GM18499 (cell line): ENCODE measurements around the gene SLC2A5.
"Not testable (repeated sequence)": the region's sequence is repeated elsewhere in the genome, so short reads cannot be mapped to it uniquely, and the experiment has no call there.

ENCODE experiments used
- ATAC-seq: cut with Tn5 transposase; IDR thresholded peaks from one replicate; pipeline ENCODE4 v1.9.1; 2021; ENCODE audit warnings: moderate number of reproducible peaks; ENCODE audit not compliant: insufficient read depth, unreplicated experiment

SLC2A5 gene

DNA sequence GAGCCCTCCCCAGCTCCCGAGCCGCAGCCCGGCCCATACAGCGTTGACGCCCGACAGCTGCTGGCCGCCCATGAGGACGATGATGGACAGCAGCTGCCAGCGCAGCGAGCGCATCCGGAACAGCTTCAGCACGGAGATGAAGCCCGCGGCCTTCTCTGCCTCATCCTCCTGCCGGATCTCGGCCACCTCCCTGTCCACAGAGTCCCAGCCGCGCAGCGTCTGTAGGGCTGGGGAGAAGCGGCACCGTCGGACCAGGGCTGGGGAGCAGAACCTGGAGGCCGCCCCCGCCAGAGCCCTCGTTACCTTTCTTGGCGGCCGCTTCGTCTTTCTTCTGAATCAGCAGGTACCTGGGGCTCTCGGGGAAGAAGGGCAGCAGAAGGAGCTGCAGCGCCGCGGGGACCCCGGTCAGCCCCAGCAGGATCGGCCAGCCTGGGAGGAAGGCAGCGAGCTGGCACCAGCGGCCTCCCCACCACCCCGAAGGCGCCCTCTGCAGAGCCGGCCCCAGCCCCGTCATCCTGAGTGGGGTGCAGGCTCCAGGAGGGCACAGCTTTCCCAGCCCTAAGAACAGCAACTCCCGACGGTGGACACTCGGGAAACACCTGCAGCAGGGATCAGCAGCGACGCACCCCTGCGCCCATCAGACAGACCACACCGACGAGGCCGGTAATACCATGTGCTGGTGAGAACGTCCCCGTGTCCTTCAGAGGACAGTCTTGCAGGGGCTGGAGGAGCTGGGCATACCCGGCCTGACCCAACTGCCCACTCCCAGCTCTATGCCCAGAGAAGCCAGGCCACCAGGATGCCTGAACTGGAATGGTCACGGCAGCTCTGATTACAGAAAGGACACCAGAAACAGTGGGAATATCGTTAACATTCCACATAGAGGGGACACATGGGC, 29.4 kb downstream of the SLC2A5 start:
- ATAC-seq, result no peak

DNA sequence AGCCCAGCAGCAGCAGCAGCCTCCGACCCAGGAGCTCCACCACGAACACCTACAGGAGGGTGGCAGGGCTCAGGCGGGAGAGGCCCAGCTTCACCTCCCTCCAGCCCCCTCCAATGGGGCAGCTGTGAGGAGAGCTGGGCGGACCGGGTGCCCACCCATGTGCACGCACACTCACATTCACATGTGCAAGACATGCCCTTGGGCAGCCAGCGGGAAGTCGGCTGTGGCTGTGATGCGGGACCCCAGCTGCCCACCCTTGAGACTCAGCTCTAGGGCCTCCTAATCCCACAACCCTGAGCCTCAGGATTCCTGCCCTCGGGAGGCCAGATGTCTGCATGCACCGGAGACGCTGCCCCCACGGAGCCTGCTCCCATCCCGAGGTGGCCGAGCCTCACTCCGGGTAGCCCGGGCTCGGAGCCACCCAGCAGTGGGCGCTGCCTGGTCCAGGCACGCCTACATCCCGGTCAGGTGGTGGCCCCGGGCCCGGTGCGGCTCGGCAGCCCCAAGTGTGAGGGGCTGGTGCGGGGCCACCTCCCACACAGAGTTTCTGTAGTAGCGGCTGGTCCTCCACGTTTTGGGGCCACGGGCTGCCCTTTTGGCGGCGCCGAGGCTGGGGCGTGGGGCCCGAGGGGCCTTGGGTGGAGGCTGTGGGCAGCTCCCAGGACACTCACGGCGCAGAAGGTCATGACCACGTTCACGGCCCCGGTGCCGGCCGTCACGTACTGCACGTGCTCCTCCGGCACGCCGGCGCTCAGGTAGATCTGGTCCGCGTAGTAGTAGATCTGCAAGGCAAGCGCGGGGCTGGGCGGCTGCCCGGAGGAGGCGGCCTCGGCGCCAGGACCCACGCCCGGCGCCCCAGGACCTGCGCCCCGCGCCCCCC, 30.3 kb downstream of the SLC2A5 start:
- no peak for ATAC-seq

DNA sequence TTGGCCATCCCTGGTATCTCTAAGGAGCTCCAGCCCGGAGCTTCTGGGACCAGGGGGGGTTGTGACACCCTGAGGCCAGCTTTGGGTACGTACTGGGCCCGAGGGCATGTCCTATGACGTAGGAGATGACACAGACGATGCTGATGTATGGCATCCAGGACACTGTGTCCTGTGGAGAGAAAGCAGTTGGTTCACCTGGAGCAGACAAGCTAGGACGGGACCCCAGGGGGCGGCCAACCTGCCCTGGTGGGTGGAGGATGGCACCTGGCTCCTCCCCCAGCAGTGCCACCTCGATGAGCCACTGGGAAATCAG, 31.1 kb downstream of the SLC2A5 start:
- no peak for ATAC-seq

DNA sequence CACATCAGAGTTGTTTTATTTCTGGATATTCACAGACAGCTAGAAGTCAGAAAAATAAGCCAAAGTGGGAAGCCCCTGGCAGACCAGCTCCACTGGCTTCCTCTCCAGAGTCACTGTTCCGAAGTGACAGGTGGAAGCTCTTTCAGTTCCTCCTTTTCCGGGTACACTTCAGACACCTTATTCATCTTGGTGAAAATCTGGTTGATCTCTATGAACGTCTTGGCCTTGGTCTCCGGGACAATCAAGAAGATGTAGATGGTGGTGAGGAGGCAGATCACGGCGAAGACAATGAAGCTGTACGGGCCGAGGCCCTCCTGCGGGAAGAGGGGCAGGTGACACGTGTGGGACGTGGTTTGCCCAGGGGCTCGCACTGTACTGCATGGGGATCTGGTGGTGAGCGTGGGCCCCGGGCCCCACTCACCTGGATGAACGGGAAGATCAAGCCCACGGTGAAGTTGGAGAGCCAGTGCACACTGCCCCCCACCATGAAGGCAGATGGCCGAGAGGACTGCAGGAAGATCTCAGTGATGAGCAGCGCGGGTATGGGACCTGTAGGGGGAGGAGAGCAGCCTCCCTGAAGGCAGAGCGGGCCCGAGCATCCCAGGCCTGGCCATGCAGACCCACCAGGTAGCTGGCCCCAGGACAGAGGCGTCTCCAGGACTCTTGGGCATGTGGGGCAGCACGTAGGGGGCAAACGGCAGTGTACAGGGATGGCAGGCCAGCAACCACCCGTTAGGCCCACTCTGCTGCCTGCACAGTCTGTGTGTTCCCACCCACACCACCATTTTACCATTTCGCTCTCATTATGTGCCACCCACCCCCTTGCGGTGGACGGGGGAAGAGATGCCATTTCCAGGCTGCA, 31.7 kb downstream of the SLC2A5 start:
- no peak for ATAC-seq

DNA sequence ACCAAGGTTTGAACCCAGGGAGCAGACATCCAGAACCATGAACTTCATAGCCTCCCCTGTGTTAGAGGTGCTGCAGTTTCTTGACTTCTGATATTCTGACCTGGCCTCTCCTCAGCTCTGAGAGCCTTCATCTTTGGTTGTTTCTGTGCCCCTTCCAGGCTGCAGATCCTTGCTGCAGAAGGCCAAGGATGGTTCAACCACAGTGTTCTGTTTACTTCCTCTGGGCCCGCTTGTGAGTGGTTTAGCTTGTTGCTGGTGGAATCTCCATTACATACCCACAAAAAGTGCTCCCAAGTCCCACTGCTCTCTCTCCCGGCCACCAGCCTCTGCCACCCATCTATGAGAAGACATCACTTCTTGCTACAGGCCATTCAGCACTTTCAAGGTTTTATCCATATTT, 34.2 kb downstream of the SLC2A5 start:
- ATAC-seq, result no peak

DNA sequence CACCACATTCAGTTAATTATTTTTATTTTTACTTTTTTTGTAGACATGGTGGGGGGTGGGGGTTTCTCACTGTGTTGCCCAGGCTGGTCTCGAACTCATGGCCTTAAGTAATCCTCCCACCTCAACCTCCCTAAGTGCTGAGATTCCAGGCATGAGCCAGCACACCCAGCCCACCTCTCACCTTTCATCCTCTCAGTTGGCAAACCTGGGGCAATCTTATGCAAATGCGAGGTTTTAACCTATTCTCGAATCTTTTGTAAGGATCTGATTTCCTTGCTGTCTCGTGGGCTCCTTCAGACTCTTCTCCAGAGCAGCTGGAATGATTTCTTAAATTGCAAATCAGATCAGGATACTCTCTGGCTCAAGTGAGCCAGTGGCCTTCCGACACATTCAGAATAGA, 36.1 kb downstream of the SLC2A5 start:
- no peak for ATAC-seq

DNA sequence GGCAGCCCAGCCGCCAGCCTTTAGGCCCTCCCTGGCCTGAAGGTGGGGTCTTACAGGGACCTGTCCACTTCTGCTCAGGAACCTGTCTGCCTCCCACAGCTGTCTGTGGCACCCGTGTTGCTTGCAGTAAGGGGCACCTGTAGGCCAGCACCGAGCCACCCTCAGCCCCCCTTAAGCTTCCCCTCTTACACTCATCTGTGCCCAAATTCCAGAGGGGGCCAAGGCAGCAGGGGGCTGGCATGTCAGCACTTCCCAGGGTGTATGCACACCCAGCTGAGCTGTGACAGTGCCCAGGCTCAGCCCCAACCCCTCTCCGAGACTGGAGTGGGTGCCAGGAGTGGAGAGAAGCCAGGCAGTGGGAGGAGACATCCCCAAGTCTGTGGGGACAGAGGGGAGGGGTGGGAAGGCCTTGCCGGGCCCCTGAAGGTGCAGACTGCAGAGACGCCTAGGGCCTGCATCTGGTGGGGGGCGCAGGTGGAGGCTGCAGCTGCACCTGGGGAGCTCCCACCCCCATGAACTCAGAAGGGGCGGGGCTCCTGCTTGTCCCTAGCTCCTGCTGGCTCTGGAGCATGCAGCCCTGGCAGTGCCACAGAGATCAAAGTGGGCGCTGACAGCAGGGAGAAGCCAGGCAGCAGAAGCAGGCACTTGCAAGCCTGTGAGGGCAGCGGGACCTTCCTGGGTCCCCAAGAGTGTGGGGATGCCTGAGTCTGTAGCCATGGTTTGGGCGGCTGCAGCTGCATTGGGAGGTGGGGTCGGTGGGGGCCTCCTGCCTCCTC, 37.8 kb downstream of the SLC2A5 start:
- no peak for ATAC-seq

DNA sequence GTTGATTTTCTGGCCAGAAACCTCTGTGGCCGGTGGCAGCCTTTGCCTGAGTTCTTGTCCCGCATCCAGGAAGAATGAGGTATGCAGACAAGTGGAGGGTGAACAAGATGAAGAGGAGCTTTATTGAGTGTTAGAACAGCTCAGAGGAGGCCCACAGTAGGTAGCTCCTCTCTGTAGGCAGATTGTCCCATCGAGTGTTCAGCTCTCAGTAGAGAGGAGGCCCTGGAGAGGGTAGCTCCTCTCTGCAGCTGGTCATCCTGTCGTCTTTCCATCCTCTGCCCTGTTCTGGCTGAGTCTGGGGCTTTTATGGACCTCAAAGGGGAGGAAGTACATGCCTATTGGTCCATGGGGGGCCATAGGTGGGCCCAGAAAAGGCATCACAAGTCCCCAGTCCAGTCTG, 38.4 kb downstream of the SLC2A5 start:
- ATAC-seq, result not testable (repeated sequence)

DNA sequence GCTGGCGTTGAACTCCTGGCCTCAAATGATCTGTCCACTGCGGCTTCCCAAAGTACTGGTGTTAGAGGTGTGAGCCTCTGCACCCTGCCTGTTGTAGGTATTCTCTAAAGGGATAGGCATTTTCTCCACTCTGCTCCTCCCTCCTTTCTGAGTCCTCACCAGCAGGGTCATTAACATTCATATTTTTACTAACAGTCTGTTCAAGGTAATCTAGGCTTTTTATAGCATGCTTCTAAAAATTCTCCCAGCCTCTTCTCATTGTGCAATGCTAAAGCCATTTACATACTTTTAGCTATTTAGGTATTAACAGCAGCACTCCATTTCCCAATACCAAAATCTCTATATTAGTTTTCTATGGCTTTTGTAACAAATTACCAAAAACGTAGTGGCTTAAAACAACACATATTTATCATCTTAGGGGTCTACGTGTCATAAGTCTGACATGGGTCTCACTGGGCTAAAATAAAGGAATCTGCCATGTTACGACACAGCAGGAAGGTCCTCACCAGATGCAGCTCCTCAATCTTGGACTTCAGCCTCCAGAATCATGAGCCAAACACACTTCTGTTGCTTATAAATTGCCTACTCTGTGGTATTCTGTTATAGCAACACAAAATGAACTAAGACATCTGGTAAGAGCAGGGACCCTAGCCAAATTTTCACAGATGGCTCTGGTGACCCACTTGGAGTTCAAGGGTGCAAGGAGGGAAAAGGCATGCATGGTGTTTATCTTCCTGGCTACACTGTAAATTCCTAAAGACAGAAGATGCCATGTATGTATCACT, 40.3 kb downstream of the SLC2A5 start:
- no peak for ATAC-seq

DNA sequence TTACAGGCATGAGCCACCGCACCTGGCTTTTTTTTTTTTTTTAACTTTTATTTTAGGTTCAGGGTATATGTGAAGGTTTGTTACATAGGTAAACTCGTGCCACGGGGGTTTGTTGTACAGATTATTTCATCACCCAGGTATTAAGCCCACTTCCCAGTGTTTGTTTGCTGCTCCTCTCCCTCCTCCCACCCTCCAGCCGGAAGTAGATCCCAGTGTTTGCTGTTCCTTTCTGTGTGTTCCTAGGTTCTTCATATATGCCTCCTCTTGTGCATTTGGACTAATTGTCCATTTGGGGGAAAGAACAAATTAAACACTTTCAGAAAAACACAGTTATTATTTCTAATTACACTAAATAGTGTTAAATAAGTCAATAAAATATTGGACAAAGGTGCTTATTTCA, 42.1 kb downstream of the SLC2A5 start:
- ATAC-seq, result no peak

DNA sequence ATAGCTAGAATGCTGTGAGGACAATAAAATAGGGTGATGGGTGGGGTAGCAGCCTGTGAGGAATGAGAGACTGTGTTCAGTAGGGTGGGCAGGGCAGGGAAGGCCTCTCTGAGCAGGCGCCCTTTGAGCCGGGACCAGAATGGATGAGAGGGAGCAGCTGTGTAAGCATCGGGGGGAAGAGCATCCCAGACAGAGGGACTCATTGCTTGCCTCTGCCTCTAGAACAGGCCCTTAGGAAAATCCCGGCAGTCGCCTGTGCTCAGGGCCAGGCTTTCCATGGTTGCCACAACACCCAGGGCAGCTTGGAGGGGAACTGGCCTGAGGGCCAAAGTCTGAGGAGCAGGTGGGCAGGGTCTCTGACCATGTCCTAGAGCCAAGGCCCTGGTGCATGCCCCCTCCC, 44.0 kb downstream of the SLC2A5 start:
- ATAC-seq, result no peak

DNA sequence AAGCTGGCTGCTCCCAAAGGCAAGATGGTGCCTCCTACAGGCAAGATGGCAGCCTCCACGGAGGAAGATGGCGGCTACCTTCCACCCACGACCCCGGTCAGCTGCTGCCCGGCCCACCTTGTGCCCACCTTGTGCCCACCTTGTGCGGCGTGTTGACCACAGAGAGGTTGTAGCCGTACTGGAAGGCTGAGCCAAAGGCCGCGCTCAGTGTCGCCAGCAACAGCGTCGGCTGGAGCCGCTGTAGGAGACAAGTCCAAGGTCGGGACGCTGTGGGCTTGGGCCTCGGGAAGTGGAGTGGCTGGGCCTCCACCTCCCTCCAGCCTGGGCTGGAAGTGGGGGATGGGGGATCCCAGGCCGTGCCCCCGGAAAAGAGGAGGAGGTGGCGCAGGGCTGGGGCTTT, 44.6 kb downstream of the SLC2A5 start:
- ATAC-seq, result no peak

DNA sequence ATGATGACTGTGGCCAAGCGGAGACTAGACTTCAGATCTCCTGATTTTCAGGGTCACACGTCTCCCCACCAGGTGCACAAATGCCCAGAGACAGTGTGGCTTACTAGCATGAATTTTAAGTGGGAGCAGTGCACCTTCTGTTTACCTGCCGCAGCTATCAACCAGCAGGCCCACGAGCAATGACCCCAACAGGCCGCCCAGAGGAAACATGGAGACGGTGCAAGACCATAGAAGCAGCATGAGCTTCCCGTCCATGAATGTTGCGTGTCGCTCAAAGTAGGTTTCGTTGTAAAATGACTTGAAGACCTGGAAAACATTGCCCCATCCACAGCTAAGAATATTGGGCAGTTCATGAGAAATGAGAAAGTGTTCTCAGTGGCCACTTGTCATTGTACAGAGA, 46.7 kb downstream of the SLC2A5 start:
- no peak for ATAC-seq

DNA sequence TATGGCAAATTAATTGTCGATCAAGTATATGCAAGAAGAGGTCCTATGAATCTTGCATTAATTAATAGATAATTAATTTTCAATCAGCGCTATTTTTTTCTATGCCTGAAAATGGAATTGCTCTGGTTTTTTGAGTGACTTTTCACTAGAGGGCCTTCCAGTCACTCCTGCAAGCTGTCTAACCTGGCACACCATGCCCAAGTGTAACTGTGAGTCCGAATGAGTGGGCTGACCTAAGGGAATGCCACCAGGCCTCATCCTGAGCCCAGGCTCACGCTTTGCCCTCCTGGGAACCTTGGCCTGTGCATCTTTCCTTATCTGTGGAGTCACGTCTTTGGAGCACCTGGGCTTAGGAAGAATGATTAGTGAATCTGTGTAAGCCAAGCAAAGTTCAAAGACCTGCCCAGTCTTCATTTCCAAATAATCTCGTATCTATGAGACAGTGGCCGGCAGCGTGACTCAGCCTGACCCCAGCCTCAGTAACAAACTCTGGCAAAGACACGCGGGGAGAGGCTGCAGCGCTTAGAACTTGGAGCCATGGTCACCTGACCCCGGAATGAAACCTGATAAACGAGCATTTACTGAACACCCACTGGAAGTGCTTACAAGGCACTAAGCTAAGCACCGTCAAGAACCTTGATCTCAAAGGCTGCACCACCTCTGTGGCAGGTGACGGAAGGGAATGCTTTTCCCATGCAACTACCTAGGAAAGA, 47.3 kb downstream of the SLC2A5 start:
- not testable (repeated sequence) for ATAC-seq

DNA sequence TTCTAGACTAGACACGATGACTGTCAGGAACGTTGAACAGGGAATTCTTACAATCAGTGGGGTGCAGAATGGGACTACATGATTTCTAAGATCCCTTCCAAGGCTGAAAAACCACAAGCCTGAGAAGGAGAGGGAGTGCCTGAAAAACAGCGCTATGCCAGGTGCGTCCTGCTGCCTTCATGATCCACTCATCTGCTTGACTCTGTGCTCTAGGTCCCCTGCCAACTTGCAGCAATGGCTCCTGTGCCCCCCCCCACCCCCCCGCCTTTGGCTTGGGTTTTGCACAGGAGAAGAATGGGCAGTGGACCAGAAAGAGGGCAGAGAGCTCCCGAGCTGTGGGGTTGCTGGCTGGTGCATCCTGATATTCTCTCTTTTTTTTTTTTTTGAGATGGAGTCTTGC, 49.1 kb downstream of the SLC2A5 start:
- ATAC-seq, result no peak

DNA sequence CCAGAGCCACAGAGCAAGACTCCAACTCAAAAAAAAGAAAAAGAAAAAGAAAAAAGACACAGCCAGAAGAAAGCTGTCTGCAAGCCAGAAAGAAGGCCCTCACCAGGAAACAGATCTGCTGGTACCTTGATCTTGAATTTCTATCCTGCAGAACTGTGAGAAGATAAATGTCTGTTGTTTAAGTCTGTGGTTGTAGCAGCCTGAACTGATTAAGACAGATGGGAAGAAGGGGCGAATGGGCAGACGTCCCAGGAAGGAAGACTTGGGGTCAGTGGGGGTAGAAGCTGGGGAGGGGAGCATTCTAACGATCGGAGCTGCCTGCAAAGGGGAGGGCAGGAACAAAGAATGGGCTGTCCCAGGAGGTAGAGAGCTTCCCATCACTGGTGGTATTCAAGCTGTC, 49.5 kb downstream of the SLC2A5 start:
- ATAC-seq, result no peak

DNA sequence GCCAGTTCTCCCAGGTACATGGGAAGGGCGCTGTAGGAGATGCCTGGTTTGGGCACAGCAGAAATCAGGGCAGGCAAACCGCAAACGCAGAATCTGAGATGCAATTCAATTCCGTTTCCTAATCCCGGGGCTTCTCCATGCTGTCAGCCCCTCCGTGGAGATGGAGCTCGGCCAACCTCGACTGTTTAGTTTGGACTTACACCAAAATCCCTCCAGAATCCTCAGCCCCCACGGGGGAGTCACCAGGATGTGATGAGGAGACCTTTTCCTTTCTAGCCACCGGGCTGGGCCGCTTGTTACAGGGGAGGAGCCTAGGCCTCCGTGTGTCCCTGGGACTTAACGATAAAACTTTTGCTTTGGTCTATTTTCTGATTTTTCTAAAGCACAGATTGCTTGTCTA, 51.1 kb downstream of the SLC2A5 start:
- no peak for ATAC-seq

DNA sequence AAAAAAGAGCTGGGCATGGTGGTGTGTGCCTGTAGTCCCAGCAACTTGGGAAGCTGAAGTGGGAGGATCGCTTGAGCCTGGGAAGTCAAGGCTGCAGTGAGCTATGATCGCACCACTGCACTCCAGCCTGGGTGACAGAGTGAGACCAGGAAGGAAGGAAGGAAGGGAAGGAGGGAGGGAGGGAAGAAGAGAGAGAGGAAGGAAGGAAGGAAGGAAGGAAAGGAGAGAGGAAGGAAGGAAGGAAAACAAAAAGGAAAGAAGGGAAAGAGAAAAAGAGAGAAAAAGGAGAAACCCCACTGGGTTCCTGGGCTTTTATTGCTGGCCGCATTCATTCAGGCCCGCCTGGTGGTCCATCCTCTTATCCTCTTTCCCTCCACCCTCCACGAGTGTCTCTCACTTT, 53.0 kb downstream of the SLC2A5 start:
- no peak for ATAC-seq
